H9 (cell line): ENCODE measurements around the gene AGBL4. TPM values are rescaled to one million over a fixed set of nuclear protein-coding genes. Genes with fewer than 3 reads are reported as not detected.

Source experiments
- DNase-seq: peaks from one replicate; pipeline ENCODE4 v3.0.0-alpha.2; 2017
- H2AFZ ChIP-seq: one replicate; pipeline ENCODE4 v1.6.1; 2013; ENCODE audit warnings: mild to moderate bottlenecking, low read length, control low read depth, moderate library complexity
- H2AK5ac ChIP-seq: 2 replicates; pipeline ENCODE4 v1.6.1; 2013; ENCODE audit warnings: low read length, control low read depth, mixed read lengths; ENCODE audit not compliant: insufficient read length
- H2BK120ac ChIP-seq: one replicate; pipeline ENCODE4 v1.6.1; 2013; ENCODE audit warnings: low read depth, mild to moderate bottlenecking, low read length, control low read depth, inconsistent platforms; ENCODE audit not compliant: poor library complexity, severe bottlenecking
- H2BK12ac ChIP-seq: 2 replicates; pipeline ENCODE4 v1.6.1; 2013; ENCODE audit warnings: low read length, control low read depth, mixed read lengths, low read depth; ENCODE audit not compliant: insufficient read length
- H2BK15ac ChIP-seq: 2 replicates; pipeline ENCODE4 v1.6.1; 2013; ENCODE audit warnings: low read depth, low read length, control low read depth
- H2BK20ac ChIP-seq: one replicate; pipeline ENCODE4 v1.6.1; 2013; ENCODE audit warnings: low read depth, mild to moderate bottlenecking, low read length, control low read depth, inconsistent platforms; ENCODE audit not compliant: poor library complexity, severe bottlenecking
- H2BK5ac ChIP-seq: 2 replicates; pipeline ENCODE4 v1.6.1; 2013; ENCODE audit warnings: low read length, control low read depth, mixed read lengths; ENCODE audit not compliant: insufficient read length
- H3K14ac ChIP-seq: 2 replicates; pipeline ENCODE4 v1.6.1; 2013; ENCODE audit warnings: low read length, control low read depth; ENCODE audit not compliant: insufficient read depth
- H3K18ac ChIP-seq: 2 replicates; pipeline ENCODE4 v1.6.1; 2013; ENCODE audit warnings: low read depth, mild to moderate bottlenecking, mixed read lengths, low read length, control low read depth; ENCODE audit not compliant: insufficient read length
- H3K23ac ChIP-seq: 2 replicates; pipeline ENCODE4 v1.6.1; 2013; ENCODE audit warnings: low read length, control low read depth, mixed read lengths, low read depth; ENCODE audit not compliant: insufficient read length
- H3K23me2 ChIP-seq: 2 replicates; pipeline ENCODE4 v1.6.1; 2013; ENCODE audit warnings: low read depth, mild to moderate bottlenecking, mixed read lengths, low read length, control low read depth; ENCODE audit not compliant: insufficient read length, poor library complexity, severe bottlenecking
- H3K27ac ChIP-seq: 2 replicates; pipeline ENCODE4 v1.5.1; 2013; ENCODE audit warnings: low read length, control low read depth, mixed read lengths, low read depth; ENCODE audit not compliant: insufficient read length
- H3K27me3 ChIP-seq: 2 replicates; pipeline ENCODE4 v1.6.1; 2013; ENCODE audit warnings: low read length, control low read depth, inconsistent platforms; ENCODE audit not compliant: insufficient read depth
- H3K4ac ChIP-seq: 2 replicates; pipeline ENCODE4 v1.6.1; 2013; ENCODE audit warnings: low read depth, mild to moderate bottlenecking, control low read depth, inconsistent platforms, low read length, moderate library complexity
- H3K4me1 ChIP-seq: 2 replicates; pipeline ENCODE4 v1.6.1; 2013; ENCODE audit warnings: low read length, control low read depth, inconsistent platforms; ENCODE audit not compliant: insufficient read depth
- H3K4me2 ChIP-seq: 2 replicates; pipeline ENCODE4 v1.6.1; 2013; ENCODE audit warnings: low read length, control low read depth, mixed read lengths; ENCODE audit not compliant: insufficient read length, insufficient read depth
- H3K56ac ChIP-seq: 2 replicates; pipeline ENCODE4 v1.6.1; 2013; ENCODE audit warnings: low read depth, mild to moderate bottlenecking, mixed read lengths, low read length, control low read depth; ENCODE audit not compliant: insufficient read length
- H3K79me1 ChIP-seq: 2 replicates; pipeline ENCODE4 v1.6.1; 2013; ENCODE audit warnings: low read depth, mild to moderate bottlenecking, moderate library complexity, low read length, control low read depth, inconsistent platforms; ENCODE audit not compliant: insufficient read depth, poor library complexity, severe bottlenecking
- H3K79me2 ChIP-seq: 2 replicates; pipeline ENCODE4 v1.6.1; 2013; ENCODE audit warnings: low read length, control low read depth, inconsistent platforms; ENCODE audit not compliant: insufficient read depth
- H3K9ac ChIP-seq: 2 replicates; pipeline ENCODE4 v1.6.1; 2013; ENCODE audit warnings: low read length, control low read depth, mixed read lengths; ENCODE audit not compliant: insufficient read length; ENCODE audit errors: extremely low read depth
- H3K9me3 ChIP-seq: one replicate; pipeline ENCODE4 v1.6.1; 2013; ENCODE audit warnings: low read depth, low read length, inconsistent platforms; ENCODE audit not compliant: control insufficient read depth
- H3T11ph ChIP-seq: one replicate; pipeline ENCODE4 v1.6.1; 2013; ENCODE audit warnings: mild to moderate bottlenecking, low read length, control low read depth, inconsistent platforms
- H4K20me1 ChIP-seq: one replicate; pipeline ENCODE4 v1.6.1; 2013; ENCODE audit not compliant: control insufficient read depth, insufficient read length, insufficient read depth
- H4K5ac ChIP-seq: 2 replicates; pipeline ENCODE4 v1.6.1; 2013; ENCODE audit warnings: low read depth, mild to moderate bottlenecking, mixed read lengths, low read length, control low read depth; ENCODE audit not compliant: insufficient read length
- H4K8ac ChIP-seq: replicated peaks from 2 replicates; pipeline ENCODE4 v1.6.1; 2013; ENCODE audit warnings: low read length, control low read depth, mixed read lengths, low read depth; ENCODE audit not compliant: insufficient read length
- H4K91ac ChIP-seq: 2 replicates; pipeline ENCODE4 v1.6.1; 2013; ENCODE audit warnings: low read depth, mild to moderate bottlenecking, moderate library complexity, mixed read lengths, low read length, control low read depth; ENCODE audit not compliant: insufficient read length
- H3K27ac Mint-ChIP-seq, 3 experiments: 2 replicates in 2 of 3; 3 replicates in 1 of 3; pipeline ENCODE4 v1.8.0; 2020 to 2021; ENCODE audit warnings: mixed read lengths in 3 of 3, mild to moderate bottlenecking in 1 of 3, moderate library complexity in 1 of 3
- H3K27me3 Mint-ChIP-seq: 2 replicates; pipeline ENCODE4 v1.8.0; 2021; ENCODE audit warnings: low read depth, mild to moderate bottlenecking, moderate library complexity, mixed read lengths
- H3K36me3 Mint-ChIP-seq, 3 experiments: 2 replicates in 2 of 3; 3 replicates in 1 of 3; pipeline ENCODE4 v1.8.0; 2020 to 2021; ENCODE audit warnings: low read depth in 3 of 3, mixed read lengths in 3 of 3; ENCODE audit not compliant: insufficient read depth in 1 of 3
- H3K4me1 Mint-ChIP-seq, 2 experiments: 2 replicates each; pipeline ENCODE4 v1.8.0; 2020; ENCODE audit warnings: mixed read lengths in 2 of 2
- H3K4me3 Mint-ChIP-seq, 2 experiments: 2 replicates in 1 of 2; 3 replicates in 1 of 2; pipeline ENCODE4 v1.8.0; 2020 to 2021; ENCODE audit warnings: mild to moderate bottlenecking in 2 of 2, mixed read lengths in 2 of 2, moderate library complexity in 1 of 2
- H3K9me3 Mint-ChIP-seq, 2 experiments: 2 replicates in 1 of 2; 3 replicates in 1 of 2; pipeline ENCODE4 v1.8.0; 2020; ENCODE audit warnings: mild to moderate bottlenecking in 2 of 2, mixed read lengths in 2 of 2, moderate library complexity in 1 of 2
- WGBS: extraction: QIAGEN DNeasy Blood & Tissue Kit; methylation state at CpG from one replicate; pipeline ENCODE4 v1.1.7; 2013; ENCODE audit warnings: missing lambda C conversion rate, low lambda C conversion rate, mixed read lengths; ENCODE audit not compliant: insufficient read length; ENCODE audit errors: extremely low coverage; 5-methylcytosine and 5-hydroxymethylcytosine counted together
- total RNA-seq: library from RNA; stranded (reverse); gene quantifications from 2 replicates; pipeline ENCODE4 v1.2.1, GENCODE V29; 2021
- TF ChIP-seq, protein P1 (sequence below): fragments of 200-600 bp; sonication (generic); conservative IDR thresholded peaks from 3 replicates; pipeline ENCODE4 v1.8.0; 2021; ENCODE audit warnings: antibody characterized with exemption, mild to moderate bottlenecking

The AGBL4 gene
- total RNA-seq, 1 experiment from 2014 or later, result not detected

DNA sequence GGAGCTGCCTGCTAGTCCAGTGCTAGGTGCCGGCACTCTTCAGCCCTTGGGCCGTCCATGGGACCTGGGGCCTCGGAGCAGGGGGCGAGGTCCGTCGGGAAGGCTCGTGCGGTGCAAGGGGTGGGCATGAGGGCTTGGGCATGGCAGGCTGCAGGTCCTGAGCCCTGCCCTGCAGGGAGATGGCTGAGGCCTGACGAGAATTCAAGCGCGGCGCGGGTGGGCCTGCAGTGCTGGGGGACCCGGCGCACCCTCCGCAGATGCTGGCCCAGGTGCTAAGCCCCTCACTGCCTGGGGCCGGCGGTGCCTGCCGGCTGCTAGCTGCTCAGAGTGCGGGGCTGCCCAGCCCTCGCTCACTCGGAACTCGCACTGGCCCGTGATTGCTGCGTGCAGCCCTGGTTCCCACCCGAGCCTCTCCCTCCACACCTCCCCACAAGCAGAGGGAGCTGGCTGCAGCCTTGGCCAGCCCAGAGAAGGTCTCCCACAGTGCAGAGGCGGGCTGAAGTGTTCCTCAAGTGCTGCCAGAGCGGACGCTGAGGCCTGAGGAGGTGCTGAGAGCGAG, 467.0 kb downstream of the AGBL4 start:
- Histone ChIP-seq H3K79me1 (no peaks in the 10 kb centered on the region), H3K9ac (no peak overlapping the region), H2BK5ac (no peak overlapping the region), H3K18ac (no peak overlapping the region), H3K79me2 (no peaks in the 10 kb centered on the region), H3K27ac (no peak overlapping the region), H4K20me1 (no peaks in the 10 kb centered on the region), H4K91ac (no peak overlapping the region), H2BK120ac (no peak overlapping the region), H3K4ac (no peak overlapping the region), H2BK20ac (no peak overlapping the region), H3K23ac (no peak overlapping the region), H3T11ph (no peak overlapping the region), H3K27me3 (no peaks in the 10 kb centered on the region), H2BK15ac (no peak overlapping the region), H3K9me3 (peaks cover 68% of the 10 kb centered on the region), H4K5ac (no peak overlapping the region), H2AFZ (no peak overlapping the region), H3K14ac (no peak overlapping the region), H2AK5ac (no peak overlapping the region), H3K4me1 (no peaks in the 10 kb centered on the region), H3K56ac (no peak overlapping the region), H3K23me2 (no peaks in the 10 kb centered on the region), H4K8ac (no peak overlapping the region), H2BK12ac (no peak overlapping the region), H3K4me2 (no peak overlapping the region)
- Mint-ChIP-seq H3K27me3 (peaks cover 3% of the 10 kb centered on the region; the same call in 1 of the 2 replicates), H3K4me1 (no peaks in the 10 kb centered on the region), H3K4me3 (no peak overlapping the region), H3K36me3 (peaks cover 5 to 33% (median 9%) of the 10 kb centered on the region in 3 experiments), H3K9me3 (peaks cover 83 to 86% of the 10 kb centered on the region in 2 experiments), H3K27ac (no peak overlapping the region)
- no peak for DNase-seq
- WGBS, result no CpG with 5 or more reads among the region's 30 CpGs
- TF ChIP-seq, protein P1, sequence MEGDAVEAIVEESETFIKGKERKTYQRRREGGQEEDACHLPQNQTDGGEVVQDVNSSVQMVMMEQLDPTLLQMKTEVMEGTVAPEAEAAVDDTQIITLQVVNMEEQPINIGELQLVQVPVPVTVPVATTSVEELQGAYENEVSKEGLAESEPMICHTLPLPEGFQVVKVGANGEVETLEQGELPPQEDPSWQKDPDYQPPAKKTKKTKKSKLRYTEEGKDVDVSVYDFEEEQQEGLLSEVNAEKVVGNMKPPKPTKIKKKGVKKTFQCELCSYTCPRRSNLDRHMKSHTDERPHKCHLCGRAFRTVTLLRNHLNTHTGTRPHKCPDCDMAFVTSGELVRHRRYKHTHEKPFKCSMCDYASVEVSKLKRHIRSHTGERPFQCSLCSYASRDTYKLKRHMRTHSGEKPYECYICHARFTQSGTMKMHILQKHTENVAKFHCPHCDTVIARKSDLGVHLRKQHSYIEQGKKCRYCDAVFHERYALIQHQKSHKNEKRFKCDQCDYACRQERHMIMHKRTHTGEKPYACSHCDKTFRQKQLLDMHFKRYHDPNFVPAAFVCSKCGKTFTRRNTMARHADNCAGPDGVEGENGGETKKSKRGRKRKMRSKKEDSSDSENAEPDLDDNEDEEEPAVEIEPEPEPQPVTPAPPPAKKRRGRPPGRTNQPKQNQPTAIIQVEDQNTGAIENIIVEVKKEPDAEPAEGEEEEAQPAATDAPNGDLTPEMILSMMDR, result no peak
